ENCODE data around the gene LGALSL.

DNA sequence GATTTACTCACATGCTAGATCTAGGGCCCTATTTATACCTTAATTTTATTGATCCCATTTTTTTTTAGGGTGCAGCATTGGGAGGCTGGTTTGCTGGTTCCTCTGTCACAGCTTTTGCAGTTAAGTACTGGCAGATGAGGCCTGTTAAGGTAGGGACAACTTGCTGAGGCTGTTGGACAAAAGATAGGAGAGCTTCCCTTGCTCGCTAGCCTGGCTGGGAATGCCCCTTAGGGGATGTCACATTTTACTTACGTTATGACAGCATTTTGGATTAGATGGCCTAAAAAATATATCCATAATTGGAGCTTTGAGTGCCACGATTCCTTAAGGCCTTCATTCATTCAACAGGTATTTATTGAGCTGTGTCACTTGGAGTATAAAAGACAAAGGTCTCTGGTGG is 8.2 kb downstream of the LGALSL start:
- TF ChIP-seq, protein P1, sequence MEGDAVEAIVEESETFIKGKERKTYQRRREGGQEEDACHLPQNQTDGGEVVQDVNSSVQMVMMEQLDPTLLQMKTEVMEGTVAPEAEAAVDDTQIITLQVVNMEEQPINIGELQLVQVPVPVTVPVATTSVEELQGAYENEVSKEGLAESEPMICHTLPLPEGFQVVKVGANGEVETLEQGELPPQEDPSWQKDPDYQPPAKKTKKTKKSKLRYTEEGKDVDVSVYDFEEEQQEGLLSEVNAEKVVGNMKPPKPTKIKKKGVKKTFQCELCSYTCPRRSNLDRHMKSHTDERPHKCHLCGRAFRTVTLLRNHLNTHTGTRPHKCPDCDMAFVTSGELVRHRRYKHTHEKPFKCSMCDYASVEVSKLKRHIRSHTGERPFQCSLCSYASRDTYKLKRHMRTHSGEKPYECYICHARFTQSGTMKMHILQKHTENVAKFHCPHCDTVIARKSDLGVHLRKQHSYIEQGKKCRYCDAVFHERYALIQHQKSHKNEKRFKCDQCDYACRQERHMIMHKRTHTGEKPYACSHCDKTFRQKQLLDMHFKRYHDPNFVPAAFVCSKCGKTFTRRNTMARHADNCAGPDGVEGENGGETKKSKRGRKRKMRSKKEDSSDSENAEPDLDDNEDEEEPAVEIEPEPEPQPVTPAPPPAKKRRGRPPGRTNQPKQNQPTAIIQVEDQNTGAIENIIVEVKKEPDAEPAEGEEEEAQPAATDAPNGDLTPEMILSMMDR (IDR thresholded peaks at IDR 0.05) = no peak
- TF ChIP-seq POLR2A (IDR thresholded peaks at IDR 0.05) = no peak

Data from uterus (tissue), 2 donors.